SK-N-DZ (cell line): ENCODE measurements around the gene ZBTB49. TPM values are rescaled to one million over a fixed set of nuclear protein-coding genes. Genes with fewer than 3 reads are reported as not detected.
"Not testable (repeated sequence)": the region's sequence is repeated elsewhere in the genome, so short reads cannot be mapped to it uniquely, and the experiment has no call there.

Source experiments
- DNase-seq: peaks from one replicate; pipeline ENCODE4 v3.0.0-alpha.2; 2015; ENCODE audit warnings: low spot score
- polyA plus RNA-seq, 2 experiments: library from polyadenylated mRNA; depleted of rRNA; stranded (reverse); fragments of >200 nt; gene quantifications; 2 replicates each; pipeline ENCODE4 v1.2.3, GENCODE V29; 2014

Gene ZBTB49, protein sequence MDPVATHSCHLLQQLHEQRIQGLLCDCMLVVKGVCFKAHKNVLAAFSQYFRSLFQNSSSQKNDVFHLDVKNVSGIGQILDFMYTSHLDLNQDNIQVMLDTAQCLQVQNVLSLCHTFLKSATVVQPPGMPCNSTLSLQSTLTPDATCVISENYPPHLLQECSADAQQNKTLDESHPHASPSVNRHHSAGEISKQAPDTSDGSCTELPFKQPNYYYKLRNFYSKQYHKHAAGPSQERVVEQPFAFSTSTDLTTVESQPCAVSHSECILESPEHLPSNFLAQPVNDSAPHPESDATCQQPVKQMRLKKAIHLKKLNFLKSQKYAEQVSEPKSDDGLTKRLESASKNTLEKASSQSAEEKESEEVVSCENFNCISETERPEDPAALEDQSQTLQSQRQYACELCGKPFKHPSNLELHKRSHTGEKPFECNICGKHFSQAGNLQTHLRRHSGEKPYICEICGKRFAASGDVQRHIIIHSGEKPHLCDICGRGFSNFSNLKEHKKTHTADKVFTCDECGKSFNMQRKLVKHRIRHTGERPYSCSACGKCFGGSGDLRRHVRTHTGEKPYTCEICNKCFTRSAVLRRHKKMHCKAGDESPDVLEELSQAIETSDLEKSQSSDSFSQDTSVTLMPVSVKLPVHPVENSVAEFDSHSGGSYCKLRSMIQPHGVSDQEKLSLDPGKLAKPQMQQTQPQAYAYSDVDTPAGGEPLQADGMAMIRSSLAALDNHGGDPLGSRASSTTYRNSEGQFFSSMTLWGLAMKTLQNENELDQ
- 2.9 and 14.0 TPM in 2 replicates for polyA plus RNA-seq (2014; cell fraction: cytosol; rRNA removed)
- 5.2 and 5.8 TPM in 2 replicates for polyA plus RNA-seq (2014; cell fraction: nucleus; rRNA removed)

DNA sequence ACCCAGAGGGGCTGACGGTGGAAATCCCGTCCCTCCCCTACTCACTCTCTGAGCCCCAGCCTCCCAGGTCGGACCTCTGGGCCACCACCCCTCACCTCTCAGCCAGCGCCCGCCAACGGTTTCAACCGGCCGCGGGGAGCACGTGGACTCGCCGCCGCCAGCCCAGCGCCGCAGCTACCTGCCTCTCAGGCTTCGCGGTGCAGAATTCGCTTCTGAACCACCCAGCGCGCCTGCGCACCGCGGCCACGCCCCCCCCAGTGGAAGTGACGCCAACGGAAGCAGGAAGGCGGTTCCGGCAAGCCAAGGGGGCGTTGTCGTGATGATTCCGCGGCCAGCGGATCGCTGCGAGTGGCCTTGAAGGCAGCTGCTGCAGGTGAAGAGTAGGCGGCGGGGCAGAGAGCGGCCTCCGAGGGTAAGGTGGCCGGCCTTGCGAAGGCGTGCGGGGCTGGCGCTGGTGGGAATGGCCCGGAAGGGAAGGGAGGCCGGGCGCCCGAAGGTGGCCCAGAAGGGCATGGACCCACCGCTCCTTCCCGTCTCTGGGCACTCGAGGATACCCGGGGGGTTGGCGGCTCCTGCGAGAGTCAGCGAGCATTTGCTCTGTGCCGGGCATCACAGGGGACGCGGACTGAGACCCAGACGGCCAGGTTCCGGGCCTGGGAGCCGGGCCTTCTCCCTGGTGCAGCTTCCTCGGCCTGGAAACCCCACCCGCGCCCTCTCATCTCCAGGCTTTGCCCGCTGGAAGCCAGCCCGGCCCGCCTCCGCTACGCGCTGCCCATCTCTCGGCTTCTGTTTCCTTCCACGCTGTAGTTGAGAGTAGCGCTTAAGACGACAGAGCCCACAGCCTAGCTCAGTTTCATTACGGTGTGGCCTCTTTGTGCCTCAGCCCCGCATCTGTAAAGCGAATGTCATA lies at the start of gene ZBTB49, which contains the start of gene LYAR:
Gene ZBTB49 (plus strand): TSS at position 311 of the 910 bp plus-strand sequence. CDS start 9,695 bp downstream, outside the sequence.
Gene LYAR (minus strand): TSS at position 214 of the 910 bp plus-strand sequence. CDS start 6,412 bp downstream, outside the sequence.
- peak; percentile 84 for DNase-seq

DNA sequence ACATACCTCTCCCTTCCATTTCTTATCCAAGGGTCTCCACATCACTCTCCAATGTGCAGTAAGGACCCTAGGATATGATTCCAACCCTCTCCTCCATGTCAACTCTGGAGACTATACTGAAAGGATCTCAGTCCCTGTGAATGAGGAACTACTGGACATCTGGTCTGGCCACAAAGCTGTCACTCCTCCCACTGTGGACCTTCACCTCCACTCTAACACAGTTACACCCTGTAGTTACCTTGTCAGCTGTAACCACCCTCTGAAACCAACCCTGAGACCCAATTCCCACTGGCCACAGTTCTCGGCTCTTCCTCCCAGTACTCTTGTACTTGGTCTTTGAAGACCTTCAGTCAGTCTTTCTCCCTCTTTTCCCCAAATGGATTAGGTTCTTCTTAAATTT lies 44.9 kb upstream of the ZBTB49 start:
- no peak for DNase-seq

DNA sequence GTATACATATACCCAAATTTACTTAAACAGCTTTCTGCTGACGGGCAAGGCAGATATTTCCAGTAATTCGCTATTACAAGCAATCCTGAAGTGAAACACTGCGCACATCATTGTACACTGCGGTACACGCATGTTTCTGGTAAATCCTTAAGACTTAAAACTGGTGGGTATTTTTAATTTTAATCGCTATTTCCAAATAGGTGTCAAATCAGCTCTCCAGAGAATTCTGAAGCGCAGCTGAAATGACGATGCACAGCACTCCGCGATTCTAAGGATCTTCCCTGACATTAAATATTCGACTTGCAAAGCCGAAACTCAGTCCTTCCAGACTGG lies 42.4 kb upstream of the ZBTB49 start:
- no peak for DNase-seq

DNA sequence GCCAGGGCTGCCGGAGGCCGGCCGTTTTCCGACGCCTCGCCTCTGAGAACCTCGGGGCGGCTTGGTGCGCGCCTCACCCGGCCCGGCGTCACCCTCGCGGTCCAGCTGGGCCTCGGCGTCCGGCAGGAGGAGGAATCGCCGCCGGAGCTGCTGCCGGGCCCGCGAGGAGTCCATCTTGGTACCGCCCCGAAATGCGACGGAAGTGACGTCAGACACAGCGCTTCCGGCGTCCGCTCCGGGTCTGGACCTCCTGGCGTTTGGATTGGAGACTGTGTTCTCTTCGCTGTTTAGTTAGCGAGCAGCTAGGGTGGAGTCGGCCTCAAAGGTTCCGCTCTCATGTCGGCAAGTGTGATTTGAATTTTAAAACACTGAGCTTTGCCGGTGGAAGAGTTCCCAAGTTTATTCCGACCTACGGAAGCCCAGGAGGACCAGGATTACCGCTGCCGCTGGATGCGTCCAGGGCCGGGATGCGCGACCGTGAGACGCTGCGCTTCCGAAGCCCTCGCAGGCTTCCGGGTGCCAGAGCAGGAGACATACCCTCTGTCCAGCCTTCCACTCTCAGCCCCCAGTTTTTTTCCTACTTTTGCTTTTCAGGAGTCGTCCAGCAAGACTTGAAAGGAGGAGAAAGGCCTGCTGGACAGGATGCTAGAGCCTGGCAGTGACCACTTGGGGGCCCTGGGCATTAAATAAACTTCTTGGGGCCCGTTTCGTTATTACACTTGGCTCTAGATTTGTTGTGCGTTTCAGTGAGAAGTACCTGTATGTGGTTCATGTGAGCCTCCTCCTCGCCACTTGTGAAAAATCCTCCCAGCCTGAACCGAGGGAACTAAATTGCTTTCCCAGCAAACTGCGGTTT lies 41.8 kb upstream of the ZBTB49 start, which contains the start of gene TMEM128:
Gene TMEM128 (minus strand): TSS at position 195 of the 856 bp plus-strand sequence. CDS start 21 bp downstream, at position 174.
- peak; percentile 89 for DNase-seq

DNA sequence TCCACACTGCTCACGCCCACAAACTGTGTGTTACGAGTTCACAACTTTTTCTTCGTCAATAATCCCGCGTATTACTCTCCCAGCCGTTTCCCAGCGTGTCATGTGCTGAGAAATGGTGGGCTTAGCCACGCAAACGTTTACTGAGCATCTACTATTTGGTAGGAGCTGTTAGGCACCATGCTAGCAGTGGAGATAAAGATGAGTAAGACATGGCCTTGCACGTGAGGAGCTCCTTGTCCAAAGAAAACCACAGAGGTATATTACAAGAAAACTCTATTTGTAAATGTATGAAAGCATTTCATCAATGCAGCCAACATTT lies 41.2 kb upstream of the ZBTB49 start:
- no peak for DNase-seq

DNA sequence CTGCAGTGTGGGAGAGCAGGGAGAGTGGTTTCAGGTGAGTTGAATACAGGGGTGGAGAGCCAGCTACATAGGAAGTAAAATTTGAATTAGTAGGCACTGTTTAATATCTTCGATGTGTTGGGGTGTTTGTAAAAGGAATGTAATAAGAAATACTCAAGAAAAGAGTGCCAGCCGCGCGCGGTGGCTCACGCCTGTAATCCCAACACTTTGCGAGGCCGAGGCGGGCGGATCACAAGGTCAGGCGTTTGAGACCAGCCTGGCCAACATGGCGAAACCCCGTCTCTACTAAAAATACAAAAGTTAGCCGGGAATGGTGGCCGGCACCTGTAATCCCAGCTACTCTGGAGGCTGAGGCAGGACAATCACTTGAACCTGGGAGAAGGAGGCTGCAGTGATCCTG lies 40.7 kb upstream of the ZBTB49 start:
- not testable (repeated sequence) for DNase-seq

DNA sequence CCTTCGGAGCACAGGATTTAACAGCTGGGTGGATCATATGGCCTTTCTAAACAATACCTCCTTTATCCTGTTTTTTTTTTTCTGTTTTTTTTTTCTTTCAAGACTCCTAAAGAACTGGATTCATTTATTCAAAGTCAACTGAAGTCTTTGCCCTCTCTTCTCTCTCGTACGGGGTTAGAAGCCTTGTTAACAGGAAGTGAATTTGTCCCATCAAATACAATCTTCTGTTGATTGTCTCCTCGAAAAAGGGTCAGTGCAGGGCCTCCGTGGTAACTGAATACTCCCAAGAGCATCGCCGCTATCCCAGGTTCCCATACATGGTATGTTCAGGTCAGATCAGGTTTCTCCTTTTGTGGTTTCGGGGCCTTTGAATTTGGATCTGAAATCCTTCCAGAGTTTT lies 40.2 kb upstream of the ZBTB49 start:
- no peak for DNase-seq

DNA sequence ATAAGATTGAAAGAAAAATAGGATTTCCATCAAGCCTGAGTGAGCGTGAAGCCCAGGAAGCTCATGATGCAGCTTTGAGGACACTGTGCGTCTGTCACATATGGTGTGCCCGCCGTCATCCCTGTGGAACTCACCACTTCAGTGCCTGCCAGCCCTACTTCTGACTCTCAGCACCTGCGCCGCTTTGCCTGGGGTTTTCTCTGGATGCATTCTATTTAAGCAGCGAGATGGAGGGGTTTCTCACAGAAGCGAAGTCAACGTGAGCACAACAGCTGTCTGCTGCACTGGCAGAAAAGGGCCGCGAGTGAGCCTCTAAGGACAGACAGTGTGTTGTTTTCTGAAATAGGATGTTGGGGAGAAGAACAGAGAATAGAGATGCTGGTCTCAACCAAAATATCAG lies 35.9 kb upstream of the ZBTB49 start:
- DNase-seq: no peak

DNA sequence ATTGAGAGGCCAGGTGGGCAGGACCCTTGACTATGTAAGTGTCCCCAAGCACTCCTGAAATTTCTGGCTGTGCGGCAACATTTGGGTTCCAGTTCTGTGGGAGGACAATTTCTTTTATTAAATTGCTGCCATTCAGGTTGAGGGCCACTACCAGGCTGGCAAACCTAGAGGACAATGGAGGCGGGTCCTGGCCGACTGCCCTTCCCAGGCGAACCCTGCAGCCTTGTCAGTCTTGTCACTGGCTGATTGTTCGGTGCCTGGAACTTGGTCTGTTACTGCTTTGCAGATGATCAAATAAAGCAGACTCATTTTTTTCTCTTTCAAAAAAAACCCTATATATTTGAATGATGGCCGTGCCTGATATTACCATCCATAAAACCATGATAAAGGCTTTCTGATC lies 35.4 kb upstream of the ZBTB49 start:
- DNase-seq: no peak

DNA sequence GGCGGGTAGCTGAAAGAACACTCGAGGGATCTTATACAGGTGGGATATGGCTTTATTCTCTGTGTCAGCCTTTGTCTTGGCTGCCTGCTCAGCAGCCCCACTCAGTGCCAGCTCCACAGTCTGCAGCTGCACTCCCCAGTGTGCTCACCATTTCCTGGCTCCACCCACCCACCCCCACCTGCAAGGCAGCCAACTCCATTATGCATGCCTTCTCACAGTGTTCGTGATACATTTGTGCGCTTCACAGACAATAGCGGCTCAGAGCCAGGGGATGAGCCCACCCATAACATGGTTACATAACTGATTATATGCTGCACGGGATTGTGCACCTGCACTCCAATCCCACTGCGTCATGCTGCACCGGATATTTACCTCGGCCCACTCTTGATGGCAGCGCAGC lies 33.3 kb upstream of the ZBTB49 start:
- DNase-seq: no peak

DNA sequence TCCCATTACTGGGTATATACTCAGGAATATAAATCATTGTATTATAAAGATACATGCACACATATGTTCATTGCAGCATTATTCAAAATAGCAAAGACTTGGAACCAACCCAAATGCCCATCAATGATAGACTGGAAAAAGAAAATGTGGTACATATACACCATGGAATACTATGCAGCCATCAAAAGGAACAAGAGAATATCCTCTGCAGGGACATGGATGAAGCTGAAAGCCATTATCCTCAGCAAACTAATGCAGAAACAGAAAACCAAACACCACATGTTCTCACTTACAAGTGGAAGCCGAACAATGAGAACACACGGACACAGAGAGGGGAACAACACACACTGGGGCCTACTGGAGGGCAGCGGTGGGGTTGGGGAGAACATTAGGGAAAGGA lies 32.3 kb upstream of the ZBTB49 start:
- DNase-seq: not testable (repeated sequence)

DNA sequence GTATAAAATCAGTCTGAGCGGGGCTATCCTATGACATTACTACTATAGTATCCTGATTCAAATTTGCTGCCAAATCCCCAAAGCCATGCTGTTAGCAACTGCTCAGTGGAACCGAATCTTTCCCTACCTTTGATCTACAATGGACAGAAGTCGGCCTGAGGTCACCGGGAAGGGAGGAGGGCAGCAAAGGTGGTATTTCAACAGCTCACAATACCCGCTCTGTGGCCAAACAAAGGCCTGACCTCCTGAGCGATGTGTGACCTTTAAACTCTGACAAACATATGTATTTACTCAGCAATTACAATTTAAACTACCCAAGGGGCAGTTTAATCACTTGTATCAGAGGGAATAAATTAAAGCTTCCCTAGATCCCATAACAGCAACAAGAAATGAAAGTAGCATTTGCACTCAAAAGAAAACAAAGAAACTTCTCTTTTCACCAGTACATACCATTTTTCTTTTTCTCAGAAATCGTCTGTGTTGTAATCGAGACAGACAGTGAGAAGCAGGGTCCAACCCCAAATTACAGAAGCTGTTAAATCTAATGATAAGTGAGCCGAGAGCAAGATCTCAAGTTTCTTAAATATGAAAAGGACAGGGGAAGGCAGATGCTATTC lies 30.5 kb upstream of the ZBTB49 start:
- no peak for DNase-seq

DNA sequence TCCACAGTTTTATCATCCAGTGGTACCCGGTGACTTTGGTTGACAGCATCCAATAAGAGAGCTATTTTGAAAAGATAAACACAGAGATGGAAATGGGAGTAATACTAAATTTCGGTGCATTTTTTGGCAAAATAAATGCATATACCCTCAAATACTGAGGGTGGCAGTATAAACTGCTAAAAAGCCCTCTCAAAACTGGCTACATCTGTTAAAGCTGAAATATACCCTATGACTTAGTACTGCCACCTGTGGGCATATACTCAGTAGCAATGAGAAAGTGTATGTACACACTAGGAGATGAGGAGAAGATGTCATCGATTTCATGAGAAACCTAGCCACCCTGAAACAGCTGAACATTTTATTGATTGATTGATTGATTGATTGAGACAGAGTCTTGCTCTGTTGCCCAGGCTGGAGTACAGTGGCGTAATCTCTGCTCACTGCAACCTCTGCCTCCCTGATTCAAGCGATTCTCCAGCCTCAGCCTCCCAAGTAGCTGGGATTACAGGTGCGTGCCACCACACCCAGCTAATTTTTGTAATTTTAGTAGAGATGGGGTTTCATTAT lies 29.8 kb upstream of the ZBTB49 start:
- DNase-seq: peak; percentile 35

DNA sequence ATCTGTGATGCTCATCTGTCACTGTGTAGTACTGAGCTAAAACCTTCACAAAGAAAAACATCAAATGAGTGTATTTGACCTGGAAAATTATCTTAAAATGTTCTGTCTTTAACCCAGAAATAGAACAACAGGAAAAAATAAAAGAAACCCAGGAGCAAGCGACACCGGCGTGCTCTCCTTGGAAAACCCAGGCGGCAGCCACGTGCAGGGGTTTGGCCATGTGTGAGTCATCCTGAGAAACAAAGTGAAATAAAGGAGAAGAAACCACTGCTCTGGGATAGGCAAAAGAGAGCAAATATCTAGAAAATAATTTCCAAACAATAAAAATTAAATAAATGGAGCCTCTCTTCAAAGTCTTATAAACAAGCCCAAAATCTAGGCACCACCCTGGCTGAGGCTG lies 22.1 kb upstream of the ZBTB49 start:
- DNase-seq: no peak

DNA sequence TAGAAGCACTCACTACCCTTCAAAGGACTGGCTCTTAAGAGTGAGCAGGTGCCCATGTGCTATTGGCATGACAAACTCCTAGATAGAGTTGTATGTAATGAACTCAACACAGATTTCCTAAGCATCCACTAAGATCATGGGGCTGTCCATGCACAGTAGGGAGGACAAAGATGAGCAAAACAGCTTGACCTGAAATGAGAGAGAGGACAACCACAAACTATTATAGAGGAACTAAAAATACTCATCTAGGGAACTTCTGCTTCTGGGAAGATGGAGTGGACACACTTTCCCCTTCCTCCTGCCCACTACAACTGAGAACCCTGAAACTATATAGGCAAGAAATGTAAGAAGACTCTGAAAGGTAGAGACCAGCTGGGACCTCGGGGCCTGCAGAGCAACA lies 21.3 kb upstream of the ZBTB49 start:
- DNase-seq: no peak

DNA sequence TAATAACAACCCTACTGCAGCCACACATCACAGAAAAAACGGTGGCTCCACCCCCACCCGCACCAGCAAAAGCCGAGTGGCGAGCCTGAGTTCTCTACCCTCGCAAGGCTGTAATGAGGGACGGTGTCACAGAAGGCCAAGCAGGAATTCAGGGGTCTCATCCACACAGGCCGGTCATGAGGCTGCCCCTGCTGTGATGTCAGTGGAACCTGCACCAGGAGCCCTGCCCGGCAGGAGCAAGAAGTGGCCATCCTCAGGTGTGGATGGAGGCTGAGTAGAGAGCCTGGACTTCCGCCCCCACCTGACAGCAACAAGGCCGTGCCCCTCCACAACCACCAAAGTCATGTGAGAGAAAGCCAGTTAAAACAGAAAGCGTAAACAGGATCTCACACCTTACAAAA lies 20.7 kb upstream of the ZBTB49 start:
- no peak for DNase-seq

DNA sequence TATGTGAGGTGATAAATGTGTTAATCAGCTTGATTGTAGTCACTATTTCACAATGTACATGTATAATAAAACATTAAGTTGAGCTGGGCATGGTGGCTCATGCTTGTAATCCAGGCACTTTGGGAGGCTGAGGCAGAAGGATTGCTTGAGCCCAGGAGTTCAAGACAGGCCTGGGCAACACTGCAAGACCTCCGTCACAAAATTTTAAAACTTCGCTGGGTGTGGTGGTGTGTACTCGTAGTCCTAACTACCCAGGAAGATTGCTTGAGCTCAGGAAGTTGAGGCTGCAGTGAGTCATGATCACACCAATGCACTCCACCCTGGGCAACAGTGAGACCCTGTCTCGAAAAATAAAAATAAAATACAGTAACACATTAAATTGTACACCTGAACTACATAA lies 20.2 kb upstream of the ZBTB49 start:
- no peak for DNase-seq

DNA sequence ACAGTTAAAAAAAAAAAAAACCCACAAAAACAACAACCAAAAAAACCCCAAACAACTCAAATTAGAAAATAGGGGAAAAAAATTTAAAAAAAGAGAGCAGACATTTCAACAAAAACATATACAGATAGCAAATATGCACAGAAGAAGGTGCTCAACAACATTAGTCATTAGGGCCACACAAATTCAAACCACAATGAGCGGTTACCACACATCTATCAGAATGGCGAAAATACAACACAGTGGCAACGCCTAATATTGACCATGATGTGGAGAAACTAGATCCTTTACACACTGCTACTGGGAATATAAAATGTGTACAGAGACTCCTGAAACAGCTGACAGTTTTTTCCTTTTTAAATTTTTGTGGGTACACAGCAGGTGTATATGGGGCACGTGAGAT lies 19.5 kb upstream of the ZBTB49 start:
- DNase-seq: no peak

DNA sequence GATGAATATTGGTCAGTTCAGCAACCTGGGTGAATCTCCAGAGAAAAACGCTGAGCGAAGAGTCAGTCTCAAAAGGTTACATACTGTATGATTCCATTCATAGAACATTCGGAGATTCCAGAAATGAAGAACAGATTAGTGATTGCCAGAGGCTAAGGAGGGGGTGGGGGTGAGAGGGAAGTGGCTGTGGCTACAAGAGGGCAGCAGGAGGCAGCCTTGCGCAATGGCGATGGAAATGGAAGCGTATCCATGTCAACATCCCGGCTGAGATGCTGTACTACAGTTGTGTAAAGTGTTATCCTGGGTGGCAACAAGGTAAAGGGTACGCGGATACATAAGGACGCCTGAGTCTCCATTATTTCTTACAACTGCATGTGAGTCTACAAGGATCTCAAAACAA lies 18.1 kb upstream of the ZBTB49 start:
- no peak for DNase-seq

DNA sequence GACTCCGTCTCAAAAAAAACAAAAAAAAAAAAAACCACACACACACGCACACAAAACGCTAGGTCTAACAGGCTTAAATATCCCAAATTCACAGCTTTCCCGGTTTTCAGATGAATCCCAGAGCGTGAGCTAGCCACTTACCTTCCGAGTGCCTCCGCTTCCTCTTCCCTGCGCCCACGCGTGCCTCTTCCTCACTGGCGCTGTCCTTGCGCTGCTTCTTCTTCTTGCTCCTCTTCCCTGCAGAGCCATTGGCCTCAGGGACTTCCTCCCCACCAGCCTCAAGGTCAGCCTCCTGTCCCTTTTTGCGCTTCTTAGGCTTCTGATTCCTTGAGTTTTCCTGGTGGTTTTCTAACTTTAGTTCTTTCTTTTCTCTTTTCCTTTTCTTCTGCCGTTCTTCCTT lies 15.8 kb upstream of the ZBTB49 start:
- no peak for DNase-seq
